ENCODE results near the gene RGS8.

Gene RGS8

DNA sequence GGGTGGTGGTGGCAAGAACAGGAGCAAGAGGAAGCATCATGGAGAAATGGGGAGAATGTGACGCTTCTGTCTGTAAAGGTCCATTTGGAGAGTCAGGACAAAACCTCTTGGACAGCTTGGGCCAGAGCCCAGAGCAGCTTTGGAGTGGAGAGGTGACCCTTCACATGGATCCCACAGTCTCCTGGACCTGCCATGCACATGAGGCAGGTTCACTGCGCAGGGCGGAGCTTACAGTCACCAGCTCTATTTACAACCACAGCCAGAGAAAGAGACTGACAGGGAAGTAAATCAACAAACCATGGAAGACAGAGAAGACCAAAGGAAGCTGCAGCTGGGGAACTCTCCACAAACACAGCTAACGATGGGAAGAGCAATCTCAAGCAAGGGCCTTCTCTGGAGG is 828 bp upstream of the RGS8 start:
- Histone ChIP-seq H3K4me3 (ENCODE audit: low read depth in 1 of 2, low read length in 2 of 2) (no peak overlapping the region), H3K9ac (ENCODE audit: low read depth in 1 of 2, low read length in 2 of 2) (no peak overlapping the region), H3K4me1 (ENCODE audit: control insufficient read depth in 1 of 2, insufficient read depth in 2 of 2, low read length in 2 of 2) (peaks cover 0 to 18% of the 10 kb centered on the region in 2 donors), H3K9me3 (ENCODE audit: control insufficient read depth in 1 of 2, low read length in 2 of 2) (no peaks in the 10 kb centered on the region), H3K36me3 (ENCODE audit: control insufficient read depth in 1 of 2, insufficient read depth in 2 of 2, low read length in 2 of 2) (no peaks in the 10 kb centered on the region), H3K27ac (ENCODE audit: low read depth, low read length) (no peak overlapping the region), H3K27me3 (ENCODE audit: control insufficient read depth in 1 of 2, insufficient read depth in 2 of 2, low read length in 2 of 2) (peaks cover 0 to 2% of the 10 kb centered on the region in 2 donors)

DNA sequence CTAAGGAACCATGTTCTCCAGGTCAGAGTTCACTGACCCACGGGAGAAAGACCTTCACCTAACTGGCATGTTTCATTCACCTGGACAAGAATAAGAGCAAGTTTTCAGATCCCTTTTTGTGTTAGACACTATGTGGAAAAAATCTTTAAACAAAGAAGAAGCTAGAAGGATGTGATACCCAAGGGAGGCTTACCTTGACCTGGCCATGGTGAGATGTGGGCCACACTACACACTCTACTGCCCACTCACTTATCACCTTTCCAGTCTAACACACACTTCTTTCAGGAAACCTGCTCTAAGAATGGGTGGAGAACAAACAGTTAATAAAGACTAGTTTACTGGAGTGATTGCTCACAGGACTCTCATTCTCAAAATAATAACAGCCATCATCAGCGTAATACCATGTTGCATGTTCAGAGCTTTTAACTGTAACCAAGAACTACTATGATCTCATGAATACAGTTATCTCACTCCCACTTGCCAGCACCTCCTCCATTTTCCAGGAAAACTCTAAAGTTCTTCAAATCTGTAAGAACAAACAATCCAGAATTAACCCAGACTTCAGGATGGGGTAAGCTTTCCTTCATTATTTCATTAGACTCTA is 1.4 kb downstream of the RGS8 start:
- Histone ChIP-seq H3K9ac (ENCODE audit: low read depth in 1 of 2, low read length in 2 of 2) (no peak overlapping the region), H3K27ac (ENCODE audit: low read depth, low read length) (no peak overlapping the region), H3K4me3 (ENCODE audit: low read depth in 1 of 2, low read length in 2 of 2) (no peak overlapping the region), H3K36me3 (ENCODE audit: control insufficient read depth in 1 of 2, insufficient read depth in 2 of 2, low read length in 2 of 2) (no peaks in the 10 kb centered on the region), H3K4me1 (ENCODE audit: control insufficient read depth in 1 of 2, insufficient read depth in 2 of 2, low read length in 2 of 2) (peaks cover 0 to 9% of the 10 kb centered on the region in 2 donors), H3K9me3 (ENCODE audit: control insufficient read depth in 1 of 2, low read length in 2 of 2) (no peaks in the 10 kb centered on the region), H3K27me3 (ENCODE audit: control insufficient read depth in 1 of 2, insufficient read depth in 2 of 2, low read length in 2 of 2) (peaks cover 0 to 2% of the 10 kb centered on the region in 2 donors)

DNA sequence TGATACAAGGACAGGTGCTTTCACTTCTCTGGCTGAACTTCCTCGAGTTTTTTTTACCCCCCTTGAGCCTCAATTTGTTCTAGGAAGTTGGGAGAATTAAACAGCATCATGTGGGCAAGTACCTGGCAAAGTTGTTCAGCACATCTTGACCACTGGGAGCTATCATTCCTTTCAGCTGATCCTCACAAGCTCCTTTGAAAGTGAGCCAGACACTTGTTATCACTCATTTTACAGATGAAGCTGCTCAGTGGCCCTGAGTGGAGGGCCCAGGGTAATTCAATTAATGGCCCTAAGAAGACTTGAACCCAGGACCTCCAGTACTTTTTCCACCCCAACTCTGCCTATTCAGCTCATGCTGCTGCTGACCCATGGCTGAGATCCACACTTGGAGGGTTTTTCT is 2.0 kb downstream of the RGS8 start:
- Histone ChIP-seq H3K9me3 (ENCODE audit: control insufficient read depth in 1 of 2, low read length in 2 of 2) (no peaks in the 10 kb centered on the region), H3K27ac (ENCODE audit: low read depth, low read length) (no peak overlapping the region), H3K4me3 (ENCODE audit: low read depth in 1 of 2, low read length in 2 of 2) (no peak overlapping the region), H3K36me3 (ENCODE audit: control insufficient read depth in 1 of 2, insufficient read depth in 2 of 2, low read length in 2 of 2) (no peaks in the 10 kb centered on the region), H3K4me1 (ENCODE audit: control insufficient read depth in 1 of 2, insufficient read depth in 2 of 2, low read length in 2 of 2) (peaks cover 0 to 7% of the 10 kb centered on the region in 2 donors), H3K9ac (ENCODE audit: low read depth in 1 of 2, low read length in 2 of 2) (no peak overlapping the region), H3K27me3 (ENCODE audit: control insufficient read depth in 1 of 2, insufficient read depth in 2 of 2, low read length in 2 of 2) (peaks cover 0 to 2% of the 10 kb centered on the region in 2 donors)

DNA sequence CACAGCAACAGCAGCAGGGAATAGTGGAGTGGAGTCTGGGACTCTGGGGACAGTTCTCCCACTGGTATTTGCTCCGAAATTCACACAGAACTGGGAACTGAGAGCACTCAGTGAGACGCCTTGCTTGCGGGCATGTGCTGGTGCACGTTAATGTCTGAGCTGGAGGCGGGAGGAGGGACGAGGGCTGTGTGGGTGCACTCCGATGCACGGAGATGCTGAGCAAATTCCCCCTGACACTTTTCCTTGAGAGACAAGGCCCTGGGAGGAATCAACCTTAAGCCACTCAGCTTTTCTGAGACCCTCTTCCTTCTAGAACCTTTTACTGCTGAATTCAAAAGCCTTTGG is 2.8 kb downstream of the RGS8 start:
- Histone ChIP-seq H3K9me3 (ENCODE audit: control insufficient read depth in 1 of 2, low read length in 2 of 2) (no peaks in the 10 kb centered on the region), H3K27me3 (ENCODE audit: control insufficient read depth in 1 of 2, insufficient read depth in 2 of 2, low read length in 2 of 2) (peaks cover 0 to 2% of the 10 kb centered on the region in 2 donors), H3K36me3 (ENCODE audit: control insufficient read depth in 1 of 2, insufficient read depth in 2 of 2, low read length in 2 of 2) (no peaks in the 10 kb centered on the region)

DNA sequence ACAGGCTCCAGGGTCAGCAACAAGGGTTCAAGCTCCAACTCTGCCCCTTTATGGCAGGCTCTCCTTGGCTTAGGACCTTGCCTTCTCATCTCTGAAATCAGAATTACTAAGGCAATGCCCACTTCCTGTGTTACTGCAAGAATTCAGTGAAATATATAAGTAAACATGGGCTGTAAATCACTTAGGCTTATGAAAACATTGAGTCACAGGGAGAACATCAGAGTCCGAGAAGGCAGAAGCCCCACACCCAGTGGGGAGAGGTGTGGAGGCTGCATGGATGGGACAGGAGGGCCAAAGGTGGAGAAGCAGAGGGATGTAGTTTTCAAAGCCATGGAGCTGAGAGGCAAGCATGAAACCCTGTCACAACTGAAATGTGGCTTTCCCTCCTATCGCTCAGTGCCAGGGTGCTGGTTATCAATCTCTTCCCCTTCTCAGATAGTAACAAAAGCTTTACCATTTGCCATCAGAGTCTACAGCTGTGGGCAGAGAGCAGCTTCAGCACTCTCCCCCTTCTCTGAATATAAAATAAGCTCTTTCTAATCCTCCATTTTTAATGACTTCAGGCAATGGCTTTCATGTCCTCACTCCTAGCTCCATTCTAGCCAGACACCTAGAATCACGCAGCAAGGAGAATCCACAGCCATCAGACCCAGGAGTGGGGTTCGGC is 3.4 kb downstream of the RGS8 start:
- Histone ChIP-seq H3K36me3 (ENCODE audit: control insufficient read depth in 1 of 2, insufficient read depth in 2 of 2, low read length in 2 of 2) (no peaks in the 10 kb centered on the region), H3K4me3 (ENCODE audit: low read depth in 1 of 2, low read length in 2 of 2) (no peak overlapping the region), H3K4me1 (ENCODE audit: control insufficient read depth in 1 of 2, insufficient read depth in 2 of 2, low read length in 2 of 2) (no peaks in the 10 kb centered on the region)

More for the DNA sequence above, 2.8 kb downstream of the RGS8 start:
- H3K27ac ChIP-seq (ENCODE audit: low read depth, low read length), result no peak overlapping the region
- peaks cover 0 to under 1% of the 10 kb centered on the region in 2 donors for H3K4me1 ChIP-seq (ENCODE audit: control insufficient read depth in 1 of 2, insufficient read depth in 2 of 2, low read length in 2 of 2)
- H3K4me3 ChIP-seq (ENCODE audit: low read depth in 1 of 2, low read length in 2 of 2), result no peak overlapping the region
- no peak overlapping the region for H3K9ac ChIP-seq (ENCODE audit: low read depth in 1 of 2, low read length in 2 of 2)

DNA sequence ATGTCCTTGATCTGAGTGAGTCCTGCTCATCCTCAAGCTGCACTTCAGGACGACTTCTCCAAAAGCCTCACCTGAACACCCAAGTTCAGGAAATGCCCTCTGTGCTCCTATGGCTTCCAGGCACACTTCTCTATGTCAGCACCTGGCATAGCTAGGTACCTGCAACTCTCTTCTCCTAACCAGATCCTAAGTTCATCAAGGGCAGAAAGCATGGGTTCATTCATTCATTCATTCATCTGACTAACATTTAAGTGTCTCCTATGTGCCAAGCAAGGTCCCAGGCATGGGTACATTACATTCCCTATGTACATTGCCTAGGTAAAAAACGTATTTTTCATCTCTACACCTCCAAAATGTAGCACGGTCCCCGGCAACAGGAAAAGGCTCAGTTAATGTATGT is 4.0 kb downstream of the RGS8 start:
- Histone ChIP-seq H3K27ac (ENCODE audit: low read depth, low read length) (no peak overlapping the region), H3K9ac (ENCODE audit: low read depth in 1 of 2, low read length in 2 of 2) (no peak overlapping the region), H3K4me1 (ENCODE audit: control insufficient read depth in 1 of 2, insufficient read depth in 2 of 2, low read length in 2 of 2) (no peaks in the 10 kb centered on the region), H3K36me3 (ENCODE audit: control insufficient read depth in 1 of 2, insufficient read depth in 2 of 2, low read length in 2 of 2) (no peaks in the 10 kb centered on the region), H3K4me3 (ENCODE audit: low read depth in 1 of 2, low read length in 2 of 2) (no peak overlapping the region), H3K27me3 (ENCODE audit: control insufficient read depth in 1 of 2, insufficient read depth in 2 of 2, low read length in 2 of 2) (no peaks in the 10 kb centered on the region), H3K9me3 (ENCODE audit: control insufficient read depth in 1 of 2, low read length in 2 of 2) (no peaks in the 10 kb centered on the region)

More for the DNA sequence above, 3.4 kb downstream of the RGS8 start:
- H3K9me3 ChIP-seq (ENCODE audit: control insufficient read depth in 1 of 2, low read length in 2 of 2), result no peaks in the 10 kb centered on the region
- H3K27me3 ChIP-seq (ENCODE audit: control insufficient read depth in 1 of 2, insufficient read depth in 2 of 2, low read length in 2 of 2), result peaks cover 0 to 2% of the 10 kb centered on the region in 2 donors
- H3K27ac ChIP-seq (ENCODE audit: low read depth, low read length), result no peak overlapping the region
- H3K9ac ChIP-seq (ENCODE audit: low read depth in 1 of 2, low read length in 2 of 2), result no peak overlapping the region

DNA sequence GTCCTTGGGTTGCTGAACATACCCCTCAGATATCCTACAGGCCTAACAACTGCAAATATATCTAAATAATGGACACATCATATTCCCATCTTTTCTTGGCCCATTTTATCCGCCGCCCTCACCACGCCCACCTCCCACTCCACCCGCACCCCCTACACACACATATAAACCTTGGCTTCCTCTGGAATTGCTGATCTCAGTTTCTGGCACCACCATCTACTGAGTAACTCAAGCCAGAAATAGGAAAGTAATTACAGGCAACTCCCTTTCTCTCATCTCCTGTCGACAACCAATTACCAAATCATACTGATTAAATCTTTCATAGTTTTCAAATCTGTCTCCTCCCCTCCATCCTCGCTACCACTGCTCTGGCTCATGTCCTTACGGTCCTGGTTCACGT is 4.7 kb downstream of the RGS8 start:
- Histone ChIP-seq H3K36me3 (ENCODE audit: control insufficient read depth in 1 of 2, insufficient read depth in 2 of 2, low read length in 2 of 2) (no peaks in the 10 kb centered on the region), H3K9me3 (ENCODE audit: control insufficient read depth in 1 of 2, low read length in 2 of 2) (no peaks in the 10 kb centered on the region), H3K27ac (ENCODE audit: low read depth, low read length) (no peak overlapping the region), H3K4me3 (ENCODE audit: low read depth in 1 of 2, low read length in 2 of 2) (no peak overlapping the region), H3K27me3 (ENCODE audit: control insufficient read depth in 1 of 2, insufficient read depth in 2 of 2, low read length in 2 of 2) (no peaks in the 10 kb centered on the region), H3K9ac (ENCODE audit: low read depth in 1 of 2, low read length in 2 of 2) (no peak overlapping the region), H3K4me1 (ENCODE audit: control insufficient read depth in 1 of 2, insufficient read depth in 2 of 2, low read length in 2 of 2) (no peaks in the 10 kb centered on the region)

DNA sequence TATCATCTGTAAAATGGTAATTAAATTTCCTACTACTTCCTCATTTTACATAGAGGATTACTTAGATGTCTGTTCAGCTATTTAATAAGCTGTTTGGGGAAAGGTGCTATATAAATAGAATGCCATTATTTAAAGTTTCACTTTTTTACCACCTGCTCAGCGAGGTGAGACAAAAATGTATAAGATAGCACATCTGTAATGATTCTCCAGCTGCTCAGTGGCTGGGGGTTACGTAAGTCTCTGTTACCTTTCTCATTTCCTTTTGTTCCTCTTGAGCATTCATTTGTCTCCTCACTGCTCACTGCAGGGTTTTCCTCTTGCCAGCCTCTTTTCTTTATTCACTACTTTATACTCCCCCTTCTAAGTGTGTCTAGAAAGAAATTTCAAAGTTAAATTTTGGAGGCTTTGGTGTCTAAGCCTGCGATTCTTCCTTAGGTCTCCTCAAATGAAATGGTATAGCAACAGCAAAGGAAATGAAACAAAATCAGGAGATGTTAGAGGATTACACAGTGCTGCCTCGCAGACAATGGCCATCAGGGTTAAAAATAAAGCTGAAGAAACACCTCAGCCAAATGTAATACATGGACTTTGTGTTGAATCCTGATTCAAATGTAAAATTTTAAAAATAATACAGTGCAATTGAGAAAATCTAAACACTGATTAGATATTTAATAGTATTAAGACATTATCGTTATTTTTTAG is 6.8 kb downstream of the RGS8 start:
- Histone ChIP-seq H3K4me1 (ENCODE audit: control insufficient read depth in 1 of 2, insufficient read depth in 2 of 2, low read length in 2 of 2) (no peaks in the 10 kb centered on the region), H3K27ac (ENCODE audit: low read depth, low read length) (no peak overlapping the region), H3K9me3 (ENCODE audit: control insufficient read depth in 1 of 2, low read length in 2 of 2) (no peaks in the 10 kb centered on the region), H3K4me3 (ENCODE audit: low read depth in 1 of 2, low read length in 2 of 2) (no peak overlapping the region), H3K36me3 (ENCODE audit: control insufficient read depth in 1 of 2, insufficient read depth in 2 of 2, low read length in 2 of 2) (no peaks in the 10 kb centered on the region), H3K9ac (ENCODE audit: low read depth in 1 of 2, low read length in 2 of 2) (no peak overlapping the region), H3K27me3 (ENCODE audit: control insufficient read depth in 1 of 2, insufficient read depth in 2 of 2, low read length in 2 of 2) (no peaks in the 10 kb centered on the region)

DNA sequence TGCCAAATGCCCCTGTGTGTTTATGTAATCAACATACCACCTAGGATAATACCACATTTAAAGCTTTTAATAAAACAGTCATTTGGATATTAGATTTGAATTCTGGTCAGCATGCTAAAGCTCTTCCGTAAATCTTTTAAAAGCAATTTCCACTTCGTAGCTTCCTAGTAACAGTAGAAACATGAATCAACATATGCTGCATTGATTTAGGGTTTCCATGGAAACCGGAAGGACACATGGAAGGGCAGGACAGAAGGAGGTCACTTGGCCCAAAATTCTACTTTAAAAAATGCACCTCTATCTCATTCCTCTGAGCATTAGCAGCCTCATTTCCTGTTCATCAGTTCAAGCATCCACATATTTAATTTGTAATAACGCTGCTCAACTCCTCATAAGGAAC is 8.1 kb downstream of the RGS8 start:
- Histone ChIP-seq H3K4me1 (ENCODE audit: control insufficient read depth in 1 of 2, insufficient read depth in 2 of 2, low read length in 2 of 2) (no peaks in the 10 kb centered on the region), H3K9ac (ENCODE audit: low read depth in 1 of 2, low read length in 2 of 2) (no peak overlapping the region), H3K36me3 (ENCODE audit: control insufficient read depth in 1 of 2, insufficient read depth in 2 of 2, low read length in 2 of 2) (no peaks in the 10 kb centered on the region), H3K9me3 (ENCODE audit: control insufficient read depth in 1 of 2, low read length in 2 of 2) (no peaks in the 10 kb centered on the region), H3K27ac (ENCODE audit: low read depth, low read length) (no peak overlapping the region), H3K27me3 (ENCODE audit: control insufficient read depth in 1 of 2, insufficient read depth in 2 of 2, low read length in 2 of 2) (peaks cover 0 to 7% of the 10 kb centered on the region in 2 donors), H3K4me3 (ENCODE audit: low read depth in 1 of 2, low read length in 2 of 2) (no peak overlapping the region)
